ENCODE data around the gene TGFA. TPM values are rescaled to one million over a fixed set of nuclear protein-coding genes. Genes with fewer than 3 reads are reported as not detected.

The TGFA gene
- polyA plus RNA-seq, 1 donor (not counting 4 experiments of a cell fraction or from before 2014, with no cell fraction given) = 51.7 TPM

GRCh38 chr2:70546885-70547284, 6.7 kb downstream of the TGFA start:
- Histone ChIP-seq H4K20me1 (ENCODE audit: control insufficient read depth, extremely low read depth, insufficient read depth, low read length) (peaks cover 19% of the 10 kb centered on the region), H3K9me3 (ENCODE audit: control insufficient read depth, low read depth, low read length) (no peaks in the 10 kb centered on the region), H3K4me2 (ENCODE audit: control insufficient read depth, extremely low read depth, insufficient read depth, low read depth, low read length) (no peak overlapping the region), H3K9ac (ENCODE audit: control insufficient read depth, extremely low read depth, insufficient read depth, low read length) (no peak overlapping the region), H3K79me2 (ENCODE audit: control insufficient read depth, insufficient read depth, low read length) (peaks cover 96% of the 10 kb centered on the region), H3K4me3 (ENCODE audit: control insufficient read depth in 2 of 3, extremely low read depth in 1 of 3, insufficient read depth in 2 of 3, low read depth in 1 of 3, low read length in 3 of 3) (no peak overlapping the region), H3K27ac (ENCODE audit: control insufficient read depth, insufficient read depth, low read length) (no peak overlapping the region), H3K36me3 (ENCODE audit: control insufficient read depth in 2 of 2, extremely low read depth in 1 of 2, insufficient read depth in 2 of 2, low read length in 2 of 2) (peaks cover 0 to 14% of the 10 kb centered on the region in 2 experiments), H3K9me1 (ENCODE audit: control insufficient read depth, extremely low read depth, insufficient read depth, low read length) (peaks cover 8% of the 10 kb centered on the region), H3K4me1 (ENCODE audit: control insufficient read depth, extremely low read depth, insufficient read depth, low read length) (peaks cover 41% of the 10 kb centered on the region), H3K27me3 (ENCODE audit: control insufficient read depth, extremely low read depth, insufficient read depth, low read length) (no peaks in the 10 kb centered on the region), H2AFZ (ENCODE audit: control insufficient read depth, low read length) (no peak overlapping the region)
- TF ChIP-seq EZH2 (IDR thresholded peaks at IDR 0.05; ENCODE audit: low read length) (no peak), CTCF (optimal IDR thresholded peaks at IDR 0.05 in 1 of 3, IDR thresholded peaks at IDR 0.05 in 1 of 3, conservative IDR thresholded peaks at IDR 0.05 in 1 of 3; ENCODE audit: extremely low read depth in 1 of 3, insufficient read depth in 2 of 3, low read length in 3 of 3) (no peak)
- FAIRE-seq (no peak), DNase-seq (ENCODE audit: low read depth, low spot score) (no peak)
- dilution Hi-C loops (cut with MboI; ENCODE audit: extremely low pct_ligation_motif_present, low sequenced_read_pairs) = no loop called here

GRCh38 chr2:70546376-70546775, 7.2 kb downstream of the TGFA start:
- FAIRE-seq (no peak), DNase-seq (ENCODE audit: low read depth, low spot score) (no peak)
- Histone ChIP-seq H3K36me3 (ENCODE audit: control insufficient read depth in 2 of 2, extremely low read depth in 1 of 2, insufficient read depth in 2 of 2, low read length in 2 of 2) (peaks cover 0 to 14% of the 10 kb centered on the region in 2 experiments), H4K20me1 (ENCODE audit: control insufficient read depth, extremely low read depth, insufficient read depth, low read length) (peaks cover 22% of the 10 kb centered on the region), H3K9me1 (ENCODE audit: control insufficient read depth, extremely low read depth, insufficient read depth, low read length) (peaks cover 9% of the 10 kb centered on the region), H3K79me2 (ENCODE audit: control insufficient read depth, insufficient read depth, low read length) (peaks cover 95% of the 10 kb centered on the region), H3K4me1 (ENCODE audit: control insufficient read depth, extremely low read depth, insufficient read depth, low read length) (peaks cover 42% of the 10 kb centered on the region), H3K9me3 (ENCODE audit: control insufficient read depth, low read depth, low read length) (no peaks in the 10 kb centered on the region), H3K4me3 (ENCODE audit: control insufficient read depth in 2 of 3, extremely low read depth in 1 of 3, insufficient read depth in 2 of 3, low read depth in 1 of 3, low read length in 3 of 3) (no peak overlapping the region), H3K4me2 (ENCODE audit: control insufficient read depth, extremely low read depth, insufficient read depth, low read depth, low read length) (no peak overlapping the region), H2AFZ (ENCODE audit: control insufficient read depth, low read length) (no peak overlapping the region), H3K27ac (ENCODE audit: control insufficient read depth, insufficient read depth, low read length) (no peak overlapping the region), H3K27me3 (ENCODE audit: control insufficient read depth, extremely low read depth, insufficient read depth, low read length) (no peaks in the 10 kb centered on the region), H3K9ac (ENCODE audit: control insufficient read depth, extremely low read depth, insufficient read depth, low read length) (no peak overlapping the region)
- dilution Hi-C loops (cut with MboI; ENCODE audit: extremely low pct_ligation_motif_present, low sequenced_read_pairs) = no loop called here
- TF ChIP-seq EZH2 (IDR thresholded peaks at IDR 0.05; ENCODE audit: low read length) (no peak), CTCF (optimal IDR thresholded peaks at IDR 0.05 in 1 of 3, IDR thresholded peaks at IDR 0.05 in 1 of 3, conservative IDR thresholded peaks at IDR 0.05 in 1 of 3; ENCODE audit: extremely low read depth in 1 of 3, insufficient read depth in 2 of 3, low read length in 3 of 3) (no peak)
